AG04450 (cell line): ENCODE measurements around the gene SMAD3. TPM values are rescaled to one million over a fixed set of nuclear protein-coding genes. Genes with fewer than 3 reads are reported as not detected.
A peak's percentile ranks its signal among the peaks of the same experiment; 100 is the strongest.

ENCODE experiments used
- CTCF ChIA-PET: fragments of 300-600, 350-600 bp; formaldehyde crosslinking; extraction: SDS; loops from one replicate; lab custom pipeline; 2022; ENCODE audit warnings: antibody characterized with exemption, inconsistent platforms; lab: Charles Lee
- POLR2A ChIA-PET: fragments of 350-600 bp; formaldehyde crosslinking; extraction: SDS; loops from one replicate; lab custom pipeline; 2021; ENCODE audit warnings: antibody characterized with exemption, inconsistent platforms; lab: Yijun Ruan, JAX
- DNase-seq: peaks from one replicate; pipeline ENCODE4 v3.0.0-alpha.2; 2011; ENCODE audit warnings: low read depth, low spot score
- H3K27ac ChIP-seq: one replicate; pipeline ENCODE4 v1.5.1; 2012; ENCODE audit warnings: low read depth, low read length, control low read depth
- H3K27me3 ChIP-seq: one replicate; pipeline ENCODE4 v1.6.0; 2012; ENCODE audit warnings: low read length; ENCODE audit not compliant: control insufficient read depth, insufficient read depth
- H3K4me3 ChIP-seq: 2 replicates; pipeline ENCODE4 v1.5.1; 2011; ENCODE audit warnings: mild to moderate bottlenecking, low read depth, low read length, control low read depth
- H3K9me3 ChIP-seq: 2 replicates; pipeline ENCODE4 v1.5.1; 2012; ENCODE audit warnings: low read length; ENCODE audit not compliant: control insufficient read depth, insufficient read depth
- CTCF ChIP-seq: IDR thresholded peaks from 2 replicates; pipeline ENCODE4 v1.5.1; 2011; ENCODE audit warnings: low read depth, low read length, control low read depth, inconsistent platforms
- polyA plus RNA-seq: library from polyadenylated mRNA; depleted of rRNA; stranded (reverse); fragments of >200 nt; gene quantifications from 2 replicates; pipeline ENCODE4 v1.2.3, GENCODE V29; 2011

The SMAD3 gene
- polyA plus RNA-seq, 1 experiment, result 115 TPM

DNA sequence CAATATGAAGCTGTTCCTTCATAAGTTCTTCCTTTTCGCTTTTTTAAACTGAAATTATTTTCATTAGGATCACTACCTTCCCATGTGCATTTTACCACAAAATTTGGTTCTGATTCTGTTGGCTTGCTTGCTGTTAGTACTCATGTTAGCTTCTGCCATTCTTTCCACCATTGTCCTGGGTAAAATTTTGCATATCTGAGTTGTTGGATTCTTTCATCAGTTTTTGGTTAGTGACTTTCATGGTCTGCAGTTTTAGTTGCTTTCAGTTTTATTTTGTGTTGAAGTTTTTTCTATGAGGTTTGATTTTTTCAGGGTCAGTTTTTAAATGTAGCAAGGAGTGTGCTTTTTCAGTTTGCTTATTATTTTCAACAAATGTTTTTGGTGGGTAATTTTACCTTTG lies 71.9 kb downstream of the SMAD3 start:
- CTCF ChIA-PET, result no interaction called here
- POLR2A ChIA-PET, result interaction anchor here (1.6 to 2.7 kb wide), 2 partner anchors 9 to 41 kb away, joined by 4 to 12 read pairs; no protein-coding TSS in a partner anchor
- TF ChIP-seq CTCF, result no peak
- H3K9me3 ChIP-seq, result no peaks in the 10 kb centered on the region
- no peak for DNase-seq
- H3K27ac ChIP-seq, result no peak overlapping the region
- peak overlapping the region; percentile 38; the same call in 1 of the 2 replicates for H3K4me3 ChIP-seq
- no peaks in the 10 kb centered on the region for H3K27me3 ChIP-seq

DNA sequence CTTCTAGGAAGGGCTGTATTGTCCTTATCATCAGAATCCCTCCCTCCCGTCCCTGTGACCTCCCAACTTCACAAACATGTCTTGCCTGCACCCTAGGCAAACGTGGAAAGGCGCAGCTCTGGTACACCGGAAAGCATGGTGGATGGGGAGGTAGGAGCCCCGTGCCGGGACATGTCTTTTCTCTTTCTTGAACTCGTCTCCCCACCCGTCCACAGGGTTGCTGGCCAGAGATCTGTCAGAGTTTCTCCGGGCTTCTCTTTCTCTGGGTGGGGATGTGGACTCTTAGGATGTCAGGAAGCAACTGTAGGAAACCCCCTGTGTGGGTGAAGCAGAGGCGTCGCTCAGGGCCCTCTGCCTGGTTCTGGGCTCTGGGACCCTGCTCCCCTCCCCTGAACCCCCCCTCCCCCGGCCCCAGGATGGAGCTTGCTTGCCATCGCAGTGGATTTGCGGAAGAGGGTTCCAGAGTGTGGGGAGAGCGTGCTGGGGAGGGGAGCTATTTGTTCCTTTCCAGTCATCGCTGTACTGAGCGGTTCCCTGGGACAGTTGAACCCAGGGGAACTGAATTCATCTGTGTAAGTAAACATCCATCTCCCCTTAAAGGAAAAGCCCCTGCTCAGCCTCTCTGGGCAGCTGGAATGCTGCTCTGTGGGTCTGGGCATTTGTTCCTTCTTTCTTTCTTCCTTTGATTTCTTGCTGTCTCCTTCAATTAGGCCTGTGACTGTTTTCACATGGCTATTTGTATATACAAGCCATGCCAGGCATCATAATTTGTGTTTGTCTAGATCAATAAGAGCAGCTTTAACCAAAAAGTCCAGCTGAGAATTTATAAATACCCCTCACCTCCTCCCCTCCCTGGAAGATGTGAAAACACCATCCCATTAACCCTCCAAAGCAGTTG lies 72.8 kb downstream of the SMAD3 start:
- Histone ChIP-seq H3K9me3 (no peaks in the 10 kb centered on the region), H3K27ac (peak overlapping the region; percentile 86), H3K4me3 (peak overlapping the region; percentile 38), H3K27me3 (no peaks in the 10 kb centered on the region)
- TF ChIP-seq CTCF, result no peak
- ChIA-PET POLR2A (interaction anchor here (0.5 to 2.7 kb wide), 5 partner anchors 10 to 59 kb away, joined by 3 to 12 read pairs (median 4); no protein-coding TSS in a partner anchor), CTCF (no interaction called here)
- DNase-seq, result no peak

GRCh38 chr15:67138891-67139855 lies 73.8 kb downstream of the SMAD3 start:
- CTCF ChIA-PET, result interaction anchor here (0.5 kb wide), 1 partner anchor 113 kb away, joined by 3 read pairs; no protein-coding TSS in a partner anchor
- Histone ChIP-seq H3K4me3 (peak overlapping the region; percentile 38; the same call in 1 of the 2 replicates), H3K27me3 (no peaks in the 10 kb centered on the region), H3K27ac (peak overlapping the region; percentile 86), H3K9me3 (no peaks in the 10 kb centered on the region)
- no peak for DNase-seq
- POLR2A ChIA-PET, result interaction anchor here (1.0 to 2.7 kb wide), 3 partner anchors 11 to 39 kb away, joined by 3 to 12 read pairs (median 4); no protein-coding TSS in a partner anchor
- TF ChIP-seq CTCF, result no peak

- Histone ChIP-seq H3K4me3 (no peak overlapping the region), H3K9me3 (no peaks in the 10 kb centered on the region), H3K27ac (peak overlapping the region; percentile 53), H3K27me3 (no peaks in the 10 kb centered on the region)
- POLR2A ChIA-PET, result interaction anchor here (1.0 to 1.9 kb wide), 2 partner anchors 11 to 15 kb away, joined by 3 to 4 read pairs; no protein-coding TSS in a partner anchor
- no peak for TF ChIP-seq CTCF
- CTCF ChIA-PET, result no interaction called here
- no peak for DNase-seq
Measured at GRCh38 chr15:67140078-67140833, 74.9 kb downstream of the SMAD3 start.
